HCT116 (cell line): ENCODE data around the gene PHACTR4. TPM values are rescaled to one million over a fixed set of nuclear protein-coding genes. Genes with fewer than 3 reads are reported as not detected.

ENCODE experiments used
- ATAC-seq: fragments of 200-7000 bp; cut with Tn5 transposase; 2 replicates; pipeline ENCODE4 v1.9.1; 2020; ENCODE audit warnings: mild to moderate bottlenecking, moderate library complexity
- BruUV-seq: library from RNA; stranded (reverse); fragments of 400-500 nt; replicated peaks from 2 replicates; lab custom pipeline; 2021; lab: Mats Ljungman, UMichigan
- CTCF ChIA-PET: fragments of 300-600 bp; sonication (Branson Sonifier 250); formaldehyde crosslinking; loops from one replicate; lab custom pipeline; 2021; ENCODE audit warnings: antibody characterized with exemption; lab: Charles Lee
- POLR2A ChIA-PET: fragments of 300-600, 350-600 bp; sonication (Branson Sonifier 250); formaldehyde crosslinking; loops from one replicate; lab custom pipeline; 2021; ENCODE audit warnings: antibody characterized with exemption; lab: Charles Lee
- RAD21 ChIA-PET, 2 experiments: fragments of 300-600 bp; sonication (Branson Sonifier 250); formaldehyde crosslinking; loops; one replicate each; lab custom pipeline; 2023; ENCODE audit warnings: low total read pairs in 2 of 2; ENCODE audit not compliant: uncharacterized antibody in 2 of 2, unreplicated experiment in 2 of 2, low non-redundant PET in 1 of 2; lab: Charles Lee
- DNase-seq: peaks from one replicate; pipeline ENCODE4 v3.0.0-alpha.2; 2010; ENCODE audit warnings: low read depth, low spot score
- H2AFZ ChIP-seq: fragments of 200-600 bp; shearing (Covaris generic), sonication (generic); 2 replicates; pipeline ENCODE4 v1.6.1; 2017; ENCODE audit warnings: low read depth, mixed run types, mixed read lengths, antibody characterized with exemption, low read length; ENCODE audit not compliant: poor library complexity, severe bottlenecking
- H3K27ac ChIP-seq: 2 replicates; pipeline ENCODE4 v1.5.1; 2012; ENCODE audit warnings: low read depth, low read length
- H3K27me3 ChIP-seq: fragments of 200-600 bp; sonication (generic); 2 replicates; pipeline ENCODE4 v1.6.1; 2016; ENCODE audit warnings: mixed run types, low read length, mixed read lengths; ENCODE audit not compliant: insufficient read depth
- H3K36me3 ChIP-seq, 2 experiments: fragments of 200-500 bp in 1 of 2; fragments of 200-600 bp in 1 of 2; sonication (Bioruptor generic) in 1 of 2; sonication (generic) in 1 of 2; 2 replicates each; pipeline versions ENCODE4 v1.5.1 to v1.6.1; 2014 to 2016; ENCODE audit warnings: low read length in 2 of 2, inconsistent platforms in 1 of 2, mixed read lengths in 1 of 2, mixed run types in 1 of 2; ENCODE audit not compliant: insufficient read depth in 2 of 2, control insufficient read depth in 1 of 2
- H3K4me1 ChIP-seq, 2 experiments: fragments of 200-600 bp in 1 of 2; sonication (generic) in 1 of 2; 2 replicates each; pipeline versions ENCODE4 v1.5.1 to v1.6.1; 2012 to 2017; ENCODE audit warnings: low read length in 2 of 2, inconsistent platforms in 1 of 2, mild to moderate bottlenecking in 1 of 2, mixed read lengths in 1 of 2, mixed run types in 1 of 2, moderate library complexity in 1 of 2; ENCODE audit not compliant: insufficient read depth in 2 of 2, control insufficient read depth in 1 of 2
- H3K4me2 ChIP-seq: fragments of 200-600 bp; sonication (generic); 2 replicates; pipeline ENCODE4 v1.6.1; 2017; ENCODE audit warnings: mixed run types, low read length, mixed read lengths
- H3K4me3 ChIP-seq, 2 experiments: fragments of 200-600 bp in 1 of 2; sonication (generic) in 1 of 2; replicated peaks in 1 of 2; 2 replicates each; pipeline ENCODE4 v1.5.1; 2011 to 2016; ENCODE audit warnings: low read length in 2 of 2, control low read depth in 1 of 2, low read depth in 1 of 2, mild to moderate bottlenecking in 1 of 2, mixed read lengths in 1 of 2, mixed run types in 1 of 2
- H3K79me2 ChIP-seq: fragments of 200-600 bp; sonication (generic); 2 replicates; pipeline ENCODE4 v1.6.1; 2017; ENCODE audit warnings: mild to moderate bottlenecking, mixed run types, low read length, moderate library complexity, mixed read lengths; ENCODE audit not compliant: insufficient read depth
- H3K9ac ChIP-seq: fragments of 200-600 bp; sonication (generic); 2 replicates; pipeline ENCODE4 v1.6.1; 2016; ENCODE audit warnings: low read length, mixed read lengths
- H3K9me2 ChIP-seq: fragments of 200-600 bp; sonication (generic), shearing (Covaris generic); 2 replicates; pipeline ENCODE4 v1.6.1; 2017; ENCODE audit warnings: mixed run types, mild to moderate bottlenecking, moderate library complexity; ENCODE audit not compliant: insufficient read depth
- H3K9me3 ChIP-seq, 2 experiments: fragments of 200-500 bp in 1 of 2; fragments of 200-600 bp in 1 of 2; sonication (Bioruptor generic) in 1 of 2; sonication (generic) in 1 of 2; 2 replicates each; pipeline ENCODE4 v1.6.1; 2014 to 2017; ENCODE audit warnings: low read length in 2 of 2, mixed read lengths in 2 of 2, inconsistent platforms in 1 of 2, low read depth in 1 of 2, mild to moderate bottlenecking in 1 of 2, mixed run types in 1 of 2, moderate library complexity in 1 of 2; ENCODE audit not compliant: control insufficient read depth in 1 of 2, insufficient read depth in 1 of 2
- H4K20me1 ChIP-seq: fragments of 200-600 bp; sonication (generic), shearing (Covaris generic); 2 replicates; pipeline ENCODE4 v1.6.1; 2017; ENCODE audit warnings: mixed run types, mild to moderate bottlenecking, moderate library complexity; ENCODE audit not compliant: insufficient read depth
- ELF1 ChIP-seq: IDR thresholded peaks from 2 replicates; pipeline ENCODE4 v1.6.1; 2012; ENCODE audit warnings: low read depth, borderline replicate concordance
- EZH2 ChIP-seq: fragments of 200-600 bp; sonication (generic); IDR thresholded peaks from 2 replicates; pipeline ENCODE4 v1.6.1; 2017; ENCODE audit warnings: antibody characterized with exemption, mixed run types
- EZH2phosphoT487 ChIP-seq: fragments of 200-600 bp; IDR thresholded peaks from 2 replicates; pipeline ENCODE4 v1.6.1; 2018; ENCODE audit warnings: antibody characterized with exemption, borderline replicate concordance
- FOSL1 ChIP-seq: IDR thresholded peaks from 2 replicates; pipeline ENCODE4 v1.6.1; 2012; ENCODE audit warnings: low read depth
- RAD21 ChIP-seq: IDR thresholded peaks from 2 replicates; pipeline ENCODE4 v1.6.1; 2012; ENCODE audit warnings: low read depth, mild to moderate bottlenecking
- SP1 ChIP-seq: IDR thresholded peaks from 2 replicates; pipeline ENCODE4 v1.6.1; 2012; ENCODE audit warnings: low read depth
- TCF7L2 ChIP-seq: IDR thresholded peaks from 2 replicates; pipeline ENCODE4 v1.7.0; 2011; ENCODE audit warnings: borderline replicate concordance, inconsistent platforms; ENCODE audit not compliant: insufficient read depth, insufficient read length; ENCODE audit errors: extremely low read depth
- intact Hi-C: fragments of 100-400 bp; cut with micrococcal nuclease; formaldehyde crosslinking; loops from 2 replicates; pipeline ENCODE4 v1.10.0; 2022
- total RNA-seq: library from RNA; stranded (reverse); gene quantifications from one replicate; pipeline ENCODE4 v1.2.1, GENCODE V29; 2021; ENCODE audit not compliant: unreplicated experiment
- TF ChIP-seq, protein P1 (sequence below): IDR thresholded peaks from 2 replicates; pipeline ENCODE4 v1.6.1; 2012
- TF ChIP-seq, protein P2 (sequence below): IDR thresholded peaks from 2 replicates; pipeline ENCODE4 v1.6.1; 2011; ENCODE audit warnings: mild to moderate bottlenecking, low read length, moderate library complexity; ENCODE audit not compliant: insufficient replicate concordance; ENCODE audit errors: extremely low read depth

PHACTR4 gene
- total RNA-seq, 1 experiment from 2014 or later = 36.0 TPM

DNA sequence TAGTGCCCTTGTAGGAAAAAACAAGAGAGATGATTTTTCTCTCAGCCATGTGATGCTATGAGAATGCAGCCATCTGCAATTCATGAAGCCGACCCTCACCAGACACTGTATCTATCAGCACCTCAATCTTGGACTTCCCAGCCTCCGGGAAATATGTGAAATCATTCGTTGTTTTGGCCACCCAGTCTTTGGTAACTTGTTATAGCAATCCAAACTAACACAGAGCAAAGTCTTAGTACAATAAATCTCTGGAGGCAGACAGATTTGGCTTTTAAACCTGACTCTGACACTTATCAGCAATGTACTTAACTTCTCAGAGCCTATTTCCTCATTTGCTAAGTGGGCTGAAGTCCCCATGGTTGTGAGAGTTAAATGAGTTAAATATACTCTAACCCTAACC, 45.8 kb upstream of the PHACTR4 start:
- no peak overlapping the region for H2AFZ ChIP-seq
- no TSS peak for BruUV-seq
- H3K9me3 ChIP-seq = no peaks in the 10 kb centered on the region
- TF ChIP-seq RAD21 (no peak), EZH2phosphoT487 (no peak), TCF7L2 (no peak), EZH2 (no peak), SP1 (no peak), ELF1 (no peak), FOSL1 (no peak)
- TF ChIP-seq, protein P1, sequence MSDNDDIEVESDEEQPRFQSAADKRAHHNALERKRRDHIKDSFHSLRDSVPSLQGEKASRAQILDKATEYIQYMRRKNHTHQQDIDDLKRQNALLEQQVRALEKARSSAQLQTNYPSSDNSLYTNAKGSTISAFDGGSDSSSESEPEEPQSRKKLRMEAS = no peak
- TF ChIP-seq, protein P2, sequence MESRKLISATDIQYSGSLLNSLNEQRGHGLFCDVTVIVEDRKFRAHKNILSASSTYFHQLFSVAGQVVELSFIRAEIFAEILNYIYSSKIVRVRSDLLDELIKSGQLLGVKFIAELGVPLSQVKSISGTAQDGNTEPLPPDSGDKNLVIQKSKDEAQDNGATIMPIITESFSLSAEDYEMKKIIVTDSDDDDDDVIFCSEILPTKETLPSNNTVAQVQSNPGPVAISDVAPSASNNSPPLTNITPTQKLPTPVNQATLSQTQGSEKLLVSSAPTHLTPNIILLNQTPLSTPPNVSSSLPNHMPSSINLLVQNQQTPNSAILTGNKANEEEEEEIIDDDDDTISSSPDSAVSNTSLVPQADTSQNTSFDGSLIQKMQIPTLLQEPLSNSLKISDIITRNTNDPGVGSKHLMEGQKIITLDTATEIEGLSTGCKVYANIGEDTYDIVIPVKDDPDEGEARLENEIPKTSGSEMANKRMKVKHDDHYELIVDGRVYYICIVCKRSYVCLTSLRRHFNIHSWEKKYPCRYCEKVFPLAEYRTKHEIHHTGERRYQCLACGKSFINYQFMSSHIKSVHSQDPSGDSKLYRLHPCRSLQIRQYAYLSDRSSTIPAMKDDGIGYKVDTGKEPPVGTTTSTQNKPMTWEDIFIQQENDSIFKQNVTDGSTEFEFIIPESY = no peak
- ATAC-seq (no peak), DNase-seq (no peak)
- H3K4me2 ChIP-seq = no peak overlapping the region
- H3K4me1 ChIP-seq = peaks cover 4 to 8% of the 10 kb centered on the region in 2 experiments; a peak in 3 of 4 replicates
- H3K4me3 ChIP-seq = no peak overlapping the region
- no peaks in the 10 kb centered on the region for H3K27me3 ChIP-seq
- H4K20me1 ChIP-seq = no peaks in the 10 kb centered on the region
- intact Hi-C loops = no loop called here
- CTCF ChIA-PET = no interaction called here
- H3K79me2 ChIP-seq = no peaks in the 10 kb centered on the region
- H3K9ac ChIP-seq = no peak overlapping the region
- no peaks in the 10 kb centered on the region for H3K36me3 ChIP-seq
- RAD21 ChIA-PET = no interaction called here
- no peaks in the 10 kb centered on the region for H3K9me2 ChIP-seq
- H3K27ac ChIP-seq = no peak overlapping the region
- POLR2A ChIA-PET = no interaction called here
